Naive B cell (primary cell): ENCODE results near the gene FNDC1. TPM values are rescaled to one million over a fixed set of nuclear protein-coding genes. Genes with fewer than 3 reads are reported as not detected.
A peak's percentile ranks its signal among the peaks of the same experiment; 100 is the strongest.

Source experiments
- ATAC-seq, 2 donors: fragments of 150-1000 bp; cut with Tn5 transposase; 2 replicates each; pipeline ENCODE4 v1.10.0; 2021; ENCODE audit warnings: low read depth in 2 of 2, mild to moderate bottlenecking in 2 of 2, moderate library complexity in 2 of 2
- DNase-seq: peaks from one replicate; pipeline ENCODE4 v3.0.0; 2022
- H3K27ac Mint-ChIP-seq, 6 donors: one replicate each; pipeline ENCODE4 v1.8.0; 2020 to 2022; ENCODE audit warnings: mild to moderate bottlenecking in 6 of 6, mixed read lengths in 6 of 6, moderate library complexity in 5 of 6, inconsistent platforms in 2 of 6
- H3K27me3 Mint-ChIP-seq, 3 donors: one replicate each; pipeline ENCODE4 v1.8.0; 2021 to 2022; ENCODE audit warnings: mixed read lengths in 3 of 3, mild to moderate bottlenecking in 1 of 3
- H3K36me3 Mint-ChIP-seq, 2 donors: one replicate each; pipeline ENCODE4 v1.8.0; 2020 to 2022; ENCODE audit warnings: mixed read lengths in 2 of 2, inconsistent platforms in 1 of 2, mild to moderate bottlenecking in 1 of 2
- H3K4me1 Mint-ChIP-seq, 3 donors: one replicate each; pipeline ENCODE4 v1.8.0; 2020 to 2022; ENCODE audit warnings: mixed read lengths in 3 of 3, inconsistent platforms in 1 of 3, mild to moderate bottlenecking in 1 of 3, moderate library complexity in 1 of 3
- H3K4me3 Mint-ChIP-seq, 8 donors: one replicate each; pipeline ENCODE4 v1.8.0; 2020 to 2022; ENCODE audit warnings: mild to moderate bottlenecking in 8 of 8, mixed read lengths in 8 of 8, moderate library complexity in 8 of 8, inconsistent platforms in 2 of 8
- H3K9me3 Mint-ChIP-seq, 7 donors: one replicate each; pipeline ENCODE4 v1.8.0; 2020 to 2022; ENCODE audit warnings: mixed read lengths in 7 of 7, mild to moderate bottlenecking in 5 of 7, inconsistent platforms in 2 of 7, moderate library complexity in 1 of 7
- polyA plus RNA-seq, 6 donors: library from polyadenylated mRNA; unstranded; fragments of 300-500 nt; fragmentation: Illumina TruSeq; gene quantifications; one replicate each; pipeline ENCODE4 v1.2.3, GENCODE V29; 2021; ENCODE audit warnings: low read depth in 6 of 6

Gene FNDC1
- polyA plus RNA-seq, 6 donors from 2014 or later: not detected

- Mint-ChIP-seq H3K36me3 (no peaks in the 10 kb centered on the region), H3K4me1 (peaks cover 12 to 23% (median 15%) of the 10 kb centered on the region in 3 donors), H3K27me3 (no peaks in the 10 kb centered on the region), H3K4me3 (peak overlapping the region in 1 of 8 donors; percentile 2), H3K27ac (no peak overlapping the region), H3K9me3 (peaks cover 0 to 1% (median 0%) of the 10 kb centered on the region in 7 donors)
- peak; percentile 58 to 59 for ATAC-seq
- DNase-seq: no peak
These were observed 24.7 kb downstream of the FNDC1 start for GRCh38 chr6:159193923-159194322.

- peaks cover 12 to 23% (median 15%) of the 10 kb centered on the region in 3 donors for H3K4me1 Mint-ChIP-seq
- H3K27ac Mint-ChIP-seq: no peak overlapping the region
- H3K4me3 Mint-ChIP-seq: no peak overlapping the region
- no peak for ATAC-seq
- H3K36me3 Mint-ChIP-seq: no peaks in the 10 kb centered on the region
- H3K9me3 Mint-ChIP-seq: peaks cover 0 to 1% (median 0%) of the 10 kb centered on the region in 7 donors
- DNase-seq: no peak
- no peaks in the 10 kb centered on the region for H3K27me3 Mint-ChIP-seq
These were observed 25.2 kb downstream of the FNDC1 start for GRCh38 chr6:159194421-159194820.

- DNase-seq (no peak), ATAC-seq (no peak)
- H3K4me3 Mint-ChIP-seq: no peak overlapping the region
- peaks cover 6 to 18% (median 9%) of the 10 kb centered on the region in 3 donors for H3K4me1 Mint-ChIP-seq
- H3K27ac Mint-ChIP-seq: peak overlapping the region in 1 of 6 donors; percentile 56
- H3K36me3 Mint-ChIP-seq: no peaks in the 10 kb centered on the region
- no peaks in the 10 kb centered on the region for H3K9me3 Mint-ChIP-seq
- H3K27me3 Mint-ChIP-seq: peaks cover 0 to 4% (median 0%) of the 10 kb centered on the region in 3 donors
These were observed 27.3 kb downstream of the FNDC1 start for GRCh38 chr6:159196430-159196975.

- Mint-ChIP-seq H3K36me3 (no peaks in the 10 kb centered on the region), H3K4me1 (peaks cover 6 to 18% (median 9%) of the 10 kb centered on the region in 3 donors), H3K27ac (no peak overlapping the region), H3K27me3 (peaks cover 0 to 4% (median 0%) of the 10 kb centered on the region in 3 donors), H3K9me3 (no peaks in the 10 kb centered on the region), H3K4me3 (no peak overlapping the region)
- no peak for DNase-seq
- ATAC-seq: no peak
These were observed 28.1 kb downstream of the FNDC1 start for GRCh38 chr6:159197251-159197650.

DNA sequence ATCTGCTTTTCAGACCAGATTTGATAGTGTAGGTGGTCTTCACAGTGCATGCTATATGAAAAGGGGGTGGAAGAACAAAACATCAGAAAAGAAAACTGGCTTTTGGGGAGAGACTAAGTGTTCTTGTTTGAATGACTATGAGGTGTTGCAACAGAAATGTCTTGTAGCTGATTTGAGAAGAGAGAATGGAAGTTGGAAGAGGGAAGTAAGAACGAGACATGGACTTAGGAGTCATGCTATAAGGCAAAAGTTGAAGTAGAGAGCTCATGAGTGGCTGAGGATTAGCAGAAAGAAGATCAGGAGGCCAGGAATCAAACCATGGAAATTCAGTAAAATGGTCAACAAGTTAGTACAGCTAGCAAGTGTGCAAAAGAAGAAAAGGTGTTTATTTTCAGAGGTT lies 32.1 kb downstream of the FNDC1 start:
- ATAC-seq: no peak
- no peaks in the 10 kb centered on the region for H3K9me3 Mint-ChIP-seq
- H3K36me3 Mint-ChIP-seq: no peaks in the 10 kb centered on the region
- H3K27ac Mint-ChIP-seq: peak overlapping the region in 1 of 6 donors; percentile 58
- peaks cover 0 to 4% (median 3%) of the 10 kb centered on the region in 3 donors for H3K4me1 Mint-ChIP-seq
- H3K27me3 Mint-ChIP-seq: peaks cover 5 to 16% (median 14%) of the 10 kb centered on the region in 3 donors
- DNase-seq: no peak
- no peak overlapping the region for H3K4me3 Mint-ChIP-seq

- no peaks in the 10 kb centered on the region for H3K36me3 Mint-ChIP-seq
- H3K4me3 Mint-ChIP-seq: no peak overlapping the region
- H3K4me1 Mint-ChIP-seq: peaks cover 0 to 4% (median 0%) of the 10 kb centered on the region in 3 donors
- peaks cover 14 to 28% (median 22%) of the 10 kb centered on the region in 3 donors for H3K27me3 Mint-ChIP-seq
- DNase-seq (no peak), ATAC-seq (no peak)
- H3K9me3 Mint-ChIP-seq: no peaks in the 10 kb centered on the region
- H3K27ac Mint-ChIP-seq: no peak overlapping the region
These were observed 34.3 kb downstream of the FNDC1 start for GRCh38 chr6:159203304-159204005.

GRCh38 chr6:159204605-159205004 lies 35.4 kb downstream of the FNDC1 start:
- DNase-seq (no peak), ATAC-seq (no peak)
- no peaks in the 10 kb centered on the region for H3K9me3 Mint-ChIP-seq
- peaks cover 14 to 28% (median 22%) of the 10 kb centered on the region in 3 donors for H3K27me3 Mint-ChIP-seq
- no peaks in the 10 kb centered on the region for H3K36me3 Mint-ChIP-seq
- no peak overlapping the region for H3K4me3 Mint-ChIP-seq
- peaks cover 0 to 4% (median 0%) of the 10 kb centered on the region in 3 donors for H3K4me1 Mint-ChIP-seq
- H3K27ac Mint-ChIP-seq: no peak overlapping the region

DNA sequence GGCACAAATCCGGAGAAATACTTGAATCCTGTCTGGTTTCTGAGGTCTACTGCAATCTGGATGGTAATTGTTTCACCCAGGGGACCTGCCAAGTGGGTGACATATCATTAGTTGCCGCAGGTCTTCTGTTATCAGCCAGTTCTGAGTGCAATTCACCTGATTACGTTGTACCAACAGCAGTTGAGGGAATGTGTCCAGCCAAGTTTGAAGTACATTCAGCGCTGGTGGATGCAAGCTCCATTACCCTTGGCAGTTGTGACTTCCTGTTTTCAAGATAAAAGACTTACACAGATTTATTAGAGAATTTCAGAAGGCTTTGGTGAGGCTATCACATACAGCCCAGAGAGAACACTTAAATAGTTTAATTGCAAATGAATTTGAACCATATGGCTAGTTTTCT lies 42.8 kb downstream of the FNDC1 start:
- DNase-seq (no peak), ATAC-seq (peak; percentile 49 to 54)
- Mint-ChIP-seq H3K27me3 (peaks cover 5 to 16% (median 10%) of the 10 kb centered on the region in 3 donors), H3K4me3 (no peak overlapping the region), H3K36me3 (no peaks in the 10 kb centered on the region), H3K9me3 (no peaks in the 10 kb centered on the region), H3K27ac (no peak overlapping the region), H3K4me1 (peaks cover 14 to 22% (median 16%) of the 10 kb centered on the region in 3 donors)

DNA sequence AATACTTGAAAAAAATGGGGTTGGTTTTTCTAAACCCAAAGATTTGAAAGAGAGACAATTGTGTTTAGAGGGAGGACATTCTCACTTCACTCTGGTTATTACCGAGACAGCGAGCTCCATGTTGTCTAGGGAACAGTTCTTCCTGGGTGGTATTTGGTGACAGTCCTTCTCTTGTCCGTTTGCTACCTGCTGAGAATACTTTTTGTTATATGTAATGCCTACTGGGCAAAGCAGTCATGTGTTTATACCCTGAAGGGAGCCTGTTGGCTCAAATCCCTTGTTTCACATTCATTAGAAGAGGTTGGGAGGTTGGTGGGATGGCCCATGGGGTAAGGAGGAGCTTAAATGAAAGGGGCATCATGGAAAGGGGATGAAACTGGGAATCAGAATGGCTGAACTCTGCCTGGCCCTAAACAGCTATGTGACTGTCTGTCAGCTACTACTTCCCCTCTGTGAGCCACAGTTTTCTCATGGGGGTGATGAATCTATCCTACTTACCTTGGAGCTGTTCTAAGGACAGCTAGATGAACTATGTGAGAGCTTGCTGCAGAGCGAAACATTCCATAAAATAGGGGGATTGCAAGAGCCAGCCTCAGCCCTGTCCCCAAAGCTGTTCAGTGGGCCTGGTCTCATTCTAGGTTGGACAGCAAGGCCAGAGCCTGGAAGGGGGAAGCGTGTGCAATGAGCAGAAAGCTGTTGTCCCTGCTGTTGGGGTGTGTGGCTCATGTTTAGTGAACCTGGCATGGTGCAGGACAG lies 43.5 kb downstream of the FNDC1 start:
- no peak overlapping the region for H3K4me3 Mint-ChIP-seq
- ATAC-seq (no peak), DNase-seq (no peak)
- no peaks in the 10 kb centered on the region for H3K9me3 Mint-ChIP-seq
- H3K36me3 Mint-ChIP-seq: no peaks in the 10 kb centered on the region
- peaks cover 3 to 16% (median 12%) of the 10 kb centered on the region in 3 donors for H3K27me3 Mint-ChIP-seq
- H3K27ac Mint-ChIP-seq: peak overlapping the region in 3 of 6 donors; percentile 42 to 69 (median 45)
- peaks cover 20 to 28% (median 23%) of the 10 kb centered on the region in 3 donors for H3K4me1 Mint-ChIP-seq

DNA sequence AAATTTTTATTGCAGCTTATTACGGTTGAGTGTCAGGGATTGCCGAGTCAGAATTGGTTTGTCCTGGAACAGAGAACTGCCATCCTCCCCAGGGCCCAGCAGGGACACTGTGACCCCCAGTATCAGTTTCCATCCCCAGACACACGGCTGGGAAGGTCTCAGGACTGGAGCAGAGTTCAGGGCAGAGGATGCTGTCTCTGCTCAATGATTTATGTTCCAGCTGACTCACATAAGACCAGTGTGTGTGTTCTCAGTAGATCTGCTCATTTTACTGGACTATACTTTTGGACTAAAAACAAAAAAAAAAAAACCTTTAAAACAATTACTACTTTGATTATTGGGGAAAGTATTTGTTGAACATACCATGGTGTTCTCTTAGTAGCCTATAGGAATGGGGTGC lies 44.2 kb downstream of the FNDC1 start:
- no peaks in the 10 kb centered on the region for H3K36me3 Mint-ChIP-seq
- peaks cover 10 to 23% (median 14%) of the 10 kb centered on the region in 3 donors for H3K27me3 Mint-ChIP-seq
- H3K27ac Mint-ChIP-seq: no peak overlapping the region
- peaks cover 0 to 3% (median 0%) of the 10 kb centered on the region in 7 donors for H3K9me3 Mint-ChIP-seq
- DNase-seq (no peak), ATAC-seq (no peak)
- H3K4me3 Mint-ChIP-seq: no peak overlapping the region
- H3K4me1 Mint-ChIP-seq: peaks cover 23 to 33% (median 30%) of the 10 kb centered on the region in 3 donors

- ATAC-seq: no peak
- Mint-ChIP-seq H3K27ac (no peak overlapping the region), H3K9me3 (peaks cover 0 to 3% (median 0%) of the 10 kb centered on the region in 7 donors), H3K4me3 (no peak overlapping the region), H3K4me1 (peaks cover 23 to 33% (median 33%) of the 10 kb centered on the region in 3 donors), H3K27me3 (peaks cover 14 to 28% (median 16%) of the 10 kb centered on the region in 3 donors), H3K36me3 (no peaks in the 10 kb centered on the region)
- no peak for DNase-seq
These were observed 45.1 kb downstream of the FNDC1 start for GRCh38 chr6:159214281-159214680.

GRCh38 chr6:159217595-159218275 lies 48.5 kb downstream of the FNDC1 start:
- Mint-ChIP-seq H3K9me3 (peaks cover 0 to 3% (median 0%) of the 10 kb centered on the region in 7 donors), H3K4me3 (peak overlapping the region in 3 of 8 donors; percentile 13 to 69 (median 28)), H3K4me1 (peaks cover 15 to 31% (median 25%) of the 10 kb centered on the region in 3 donors), H3K36me3 (no peaks in the 10 kb centered on the region), H3K27ac (peak overlapping the region in 3 of 6 donors; percentile 37 to 79 (median 49)), H3K27me3 (peaks cover 16 to 28% (median 25%) of the 10 kb centered on the region in 3 donors)
- DNase-seq (no peak), ATAC-seq (peak; percentile 32 to 58)

DNA sequence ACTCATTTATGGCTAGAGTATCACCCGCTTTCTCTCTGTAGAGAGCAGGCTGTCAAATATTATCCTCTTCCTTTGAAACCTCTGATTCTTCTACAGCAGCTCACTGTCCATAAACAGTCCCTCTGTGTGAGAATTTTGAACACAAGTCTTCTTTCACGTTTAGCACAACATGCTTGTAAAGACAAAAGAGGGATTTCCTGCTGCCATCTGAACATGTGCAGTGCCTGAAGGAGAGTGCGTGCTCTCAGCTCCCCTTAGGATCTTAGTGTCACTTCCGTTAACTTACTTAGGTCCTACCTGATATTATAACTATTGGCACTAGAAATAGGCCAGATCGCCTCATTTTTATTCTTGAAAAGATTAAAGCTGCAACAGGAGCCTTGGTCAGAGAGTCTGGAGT lies 50.9 kb downstream of the FNDC1 start:
- H3K9me3 Mint-ChIP-seq: peaks cover 0 to 3% (median 0%) of the 10 kb centered on the region in 7 donors
- peaks cover 27 to 30% (median 28%) of the 10 kb centered on the region in 3 donors for H3K27me3 Mint-ChIP-seq
- no peak overlapping the region for H3K27ac Mint-ChIP-seq
- H3K4me1 Mint-ChIP-seq: peaks cover 12 to 27% (median 20%) of the 10 kb centered on the region in 3 donors
- no peak for ATAC-seq
- H3K4me3 Mint-ChIP-seq: no peak overlapping the region
- DNase-seq: no peak
- no peaks in the 10 kb centered on the region for H3K36me3 Mint-ChIP-seq
